ENCODE measurements around the gene MYO10.

DNA sequence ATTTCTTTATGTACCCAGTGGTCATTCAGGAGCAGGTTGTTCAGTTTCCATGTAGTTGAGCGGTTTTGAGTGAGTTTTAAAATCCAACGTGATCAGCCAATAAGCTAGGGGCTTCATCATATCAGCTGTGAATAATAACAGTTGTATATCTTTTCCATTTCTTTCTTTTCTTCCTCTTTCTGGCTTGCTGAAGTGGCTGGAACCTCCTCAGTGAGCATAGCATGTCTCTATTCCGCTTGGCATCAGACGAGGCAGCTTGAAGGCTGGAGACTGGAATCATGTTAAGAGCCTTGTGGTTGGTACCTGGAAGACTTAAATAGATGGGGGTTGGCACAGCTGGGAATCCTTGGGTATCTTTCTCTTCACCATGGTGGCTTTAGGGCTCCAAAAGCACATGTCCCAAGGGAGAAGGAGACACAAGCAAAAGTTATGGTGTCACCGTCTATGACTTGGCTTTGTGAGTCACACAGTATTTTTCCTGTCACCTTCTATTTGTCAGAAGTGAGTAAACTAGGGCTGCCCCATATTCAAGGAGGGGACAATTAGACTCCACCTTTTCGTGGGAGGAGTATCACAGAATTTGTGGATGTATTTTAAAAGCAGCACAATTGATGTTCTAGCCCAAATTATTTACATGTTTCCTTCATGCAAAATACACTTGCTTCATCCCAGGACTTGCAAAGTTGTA is 281.3 kb downstream of the MYO10 start:
- TF ChIP-seq TCF4 (CRISPR knock-in tag; IDR thresholded peaks at IDR 0.05; ENCODE audit: borderline replicate concordance) (no peak), ZNF8 (CRISPR knock-in tag; IDR thresholded peaks at IDR 0.05) (no peak)
- TF ChIP-seq, protein P1, sequence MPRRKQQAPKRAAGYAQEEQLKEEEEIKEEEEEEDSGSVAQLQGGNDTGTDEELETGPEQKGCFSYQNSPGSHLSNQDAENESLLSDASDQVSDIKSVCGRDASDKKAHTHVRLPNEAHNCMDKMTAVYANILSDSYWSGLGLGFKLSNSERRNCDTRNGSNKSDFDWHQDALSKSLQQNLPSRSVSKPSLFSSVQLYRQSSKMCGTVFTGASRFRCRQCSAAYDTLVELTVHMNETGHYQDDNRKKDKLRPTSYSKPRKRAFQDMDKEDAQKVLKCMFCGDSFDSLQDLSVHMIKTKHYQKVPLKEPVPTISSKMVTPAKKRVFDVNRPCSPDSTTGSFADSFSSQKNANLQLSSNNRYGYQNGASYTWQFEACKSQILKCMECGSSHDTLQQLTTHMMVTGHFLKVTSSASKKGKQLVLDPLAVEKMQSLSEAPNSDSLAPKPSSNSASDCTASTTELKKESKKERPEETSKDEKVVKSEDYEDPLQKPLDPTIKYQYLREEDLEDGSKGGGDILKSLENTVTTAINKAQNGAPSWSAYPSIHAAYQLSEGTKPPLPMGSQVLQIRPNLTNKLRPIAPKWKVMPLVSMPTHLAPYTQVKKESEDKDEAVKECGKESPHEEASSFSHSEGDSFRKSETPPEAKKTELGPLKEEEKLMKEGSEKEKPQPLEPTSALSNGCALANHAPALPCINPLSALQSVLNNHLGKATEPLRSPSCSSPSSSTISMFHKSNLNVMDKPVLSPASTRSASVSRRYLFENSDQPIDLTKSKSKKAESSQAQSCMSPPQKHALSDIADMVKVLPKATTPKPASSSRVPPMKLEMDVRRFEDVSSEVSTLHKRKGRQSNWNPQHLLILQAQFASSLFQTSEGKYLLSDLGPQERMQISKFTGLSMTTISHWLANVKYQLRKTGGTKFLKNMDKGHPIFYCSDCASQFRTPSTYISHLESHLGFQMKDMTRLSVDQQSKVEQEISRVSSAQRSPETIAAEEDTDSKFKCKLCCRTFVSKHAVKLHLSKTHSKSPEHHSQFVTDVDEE (CRISPR knock-in tag; IDR thresholded peaks at IDR 0.05), result no peak
- TF ChIP-seq, protein P2, sequence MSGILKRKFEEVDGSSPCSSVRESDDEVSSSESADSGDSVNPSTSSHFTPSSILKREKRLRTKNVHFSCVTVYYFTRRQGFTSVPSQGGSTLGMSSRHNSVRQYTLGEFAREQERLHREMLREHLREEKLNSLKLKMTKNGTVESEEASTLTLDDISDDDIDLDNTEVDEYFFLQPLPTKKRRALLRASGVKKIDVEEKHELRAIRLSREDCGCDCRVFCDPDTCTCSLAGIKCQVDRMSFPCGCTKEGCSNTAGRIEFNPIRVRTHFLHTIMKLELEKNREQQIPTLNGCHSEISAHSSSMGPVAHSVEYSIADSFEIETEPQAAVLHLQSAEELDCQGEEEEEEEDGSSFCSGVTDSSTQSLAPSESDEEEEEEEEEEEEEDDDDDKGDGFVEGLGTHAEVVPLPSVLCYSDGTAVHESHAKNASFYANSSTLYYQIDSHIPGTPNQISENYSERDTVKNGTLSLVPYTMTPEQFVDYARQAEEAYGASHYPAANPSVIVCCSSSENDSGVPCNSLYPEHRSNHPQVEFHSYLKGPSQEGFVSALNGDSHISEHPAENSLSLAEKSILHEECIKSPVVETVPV (CRISPR knock-in tag; IDR thresholded peaks at IDR 0.05), result no peak
